BLaER1 (cell line): ENCODE data around the gene PIM3.
A peak's percentile ranks its signal among the peaks of the same experiment; 100 is the strongest.

Experiments
- H3K27ac ChIP-seq: shearing (Covaris generic); formaldehyde crosslinking; 2 replicates; pipeline ENCODE4 v1.8.1; 2022
- H3K27me3 ChIP-seq: shearing (Covaris generic); formaldehyde crosslinking; 2 replicates; pipeline ENCODE4 v1.8.1; 2022
- H3K36me3 ChIP-seq: shearing (Covaris generic); formaldehyde crosslinking; 2 replicates; pipeline ENCODE4 v1.8.1; 2022
- H3K4me1 ChIP-seq: shearing (Covaris generic); formaldehyde crosslinking; 2 replicates; pipeline ENCODE4 v1.8.1; 2022
- H3K4me2 ChIP-seq: shearing (Covaris generic); formaldehyde crosslinking; 2 replicates; pipeline ENCODE4 v1.8.1; 2022
- H3K4me3 ChIP-seq: shearing (Covaris generic); formaldehyde crosslinking; 2 replicates; pipeline ENCODE4 v1.8.1; 2022
- H3K9ac ChIP-seq: shearing (Covaris generic); formaldehyde crosslinking; 2 replicates; pipeline ENCODE4 v1.8.1; 2022
- H3K9me3 ChIP-seq: shearing (Covaris generic); formaldehyde crosslinking; 2 replicates; pipeline ENCODE4 v1.8.1; 2022
- H4K20me1 ChIP-seq: shearing (Covaris generic); formaldehyde crosslinking; 2 replicates; pipeline ENCODE4 v1.8.1; 2022
- Cebpa-rat ChIP-seq: shearing (Covaris generic); IDR thresholded peaks from 2 replicates; pipeline ENCODE4 v1.8.1; 2022

PIM3 gene

GRCh38 chr22:49954354-49954753 is 6.2 kb upstream of the PIM3 start:
- peak overlapping the region; percentile 75; the same call in 1 of the 2 replicates for H3K27ac ChIP-seq
- peaks cover 79% of the 10 kb centered on the region for H3K4me1 ChIP-seq
- H3K4me2 ChIP-seq: peak overlapping the region; percentile 80
- no peak for TF ChIP-seq Cebpa-rat
- H3K9me3 ChIP-seq: no peaks in the 10 kb centered on the region
- no peaks in the 10 kb centered on the region for H4K20me1 ChIP-seq
- H3K9ac ChIP-seq: no peak overlapping the region
- H3K36me3 ChIP-seq: no peaks in the 10 kb centered on the region
- H3K4me3 ChIP-seq: no peak overlapping the region
- H3K27me3 ChIP-seq: no peaks in the 10 kb centered on the region

GRCh38 chr22:49954991-49955580 is 5.5 kb upstream of the PIM3 start:
- Histone ChIP-seq H3K27ac (peak overlapping the region; percentile 75), H4K20me1 (no peaks in the 10 kb centered on the region), H3K4me3 (no peak overlapping the region), H3K36me3 (no peaks in the 10 kb centered on the region), H3K9me3 (no peaks in the 10 kb centered on the region), H3K4me1 (peaks cover 85% of the 10 kb centered on the region), H3K9ac (peak overlapping the region; percentile 61; the same call in 1 of the 2 replicates), H3K27me3 (no peaks in the 10 kb centered on the region), H3K4me2 (peak overlapping the region; percentile 80)
- TF ChIP-seq Cebpa-rat: no peak

- Histone ChIP-seq H3K4me1 (peaks cover 81% of the 10 kb centered on the region), H3K9me3 (no peaks in the 10 kb centered on the region)
- TF ChIP-seq Cebpa-rat: no peak
Observed at GRCh38 chr22:49955581-49956417, 4.8 kb upstream of the PIM3 start.

GRCh38 chr22:49956418-49956770 is 4.2 kb upstream of the PIM3 start:
- Histone ChIP-seq H3K9me3 (no peaks in the 10 kb centered on the region), H3K36me3 (no peaks in the 10 kb centered on the region), H4K20me1 (peaks cover 8% of the 10 kb centered on the region), H3K4me1 (peaks cover 75% of the 10 kb centered on the region), H3K9ac (no peak overlapping the region), H3K4me2 (peak overlapping the region; percentile 80), H3K27me3 (no peaks in the 10 kb centered on the region), H3K27ac (0 out of 2 replicates have a peak overlapping the region, but pooled peaks have one; percentile 6), H3K4me3 (no peak overlapping the region)
- no peak for TF ChIP-seq Cebpa-rat

More at GRCh38 chr22:49955581-49956417, 4.8 kb upstream of the PIM3 start:
- no peaks in the 10 kb centered on the region for H3K36me3 ChIP-seq
- peak overlapping the region; percentile 75 for H3K27ac ChIP-seq
- H3K4me3 ChIP-seq: no peak overlapping the region
- H3K27me3 ChIP-seq: no peaks in the 10 kb centered on the region
- H4K20me1 ChIP-seq: peaks cover 2% of the 10 kb centered on the region; the same call in 1 of the 2 replicates
- peak overlapping the region; percentile 80 for H3K4me2 ChIP-seq
- H3K9ac ChIP-seq: peak overlapping the region; percentile 61; the same call in 1 of the 2 replicates

GRCh38 chr22:49956914-49957825 is 3.4 kb upstream of the PIM3 start:
- Histone ChIP-seq H3K36me3 (peaks cover 6% of the 10 kb centered on the region; the same call in 1 of the 2 replicates), H3K27me3 (no peaks in the 10 kb centered on the region), H3K4me2 (peak overlapping the region; percentile 80; the same call in 1 of the 2 replicates), H3K9me3 (no peaks in the 10 kb centered on the region), H3K9ac (no peak overlapping the region), H3K27ac (no peak overlapping the region), H3K4me1 (peaks cover 68% of the 10 kb centered on the region), H4K20me1 (peaks cover 15% of the 10 kb centered on the region), H3K4me3 (no peak overlapping the region)
- TF ChIP-seq Cebpa-rat: no peak

GRCh38 chr22:49957826-49958365 is 2.7 kb upstream of the PIM3 start:
- Histone ChIP-seq H3K4me3 (no peak overlapping the region), H3K9me3 (no peaks in the 10 kb centered on the region), H3K27me3 (no peaks in the 10 kb centered on the region), H3K27ac (no peak overlapping the region), H3K4me2 (no peak overlapping the region), H3K4me1 (peaks cover 66% of the 10 kb centered on the region), H4K20me1 (peaks cover 23% of the 10 kb centered on the region), H3K36me3 (peaks cover 13% of the 10 kb centered on the region), H3K9ac (no peak overlapping the region)
- TF ChIP-seq Cebpa-rat: no peak

GRCh38 chr22:49958366-49958921 is 2.1 kb upstream of the PIM3 start:
- no peak overlapping the region; the same call in 1 of the 2 replicates for H3K27ac ChIP-seq
- no peak for TF ChIP-seq Cebpa-rat
- peaks cover 28% of the 10 kb centered on the region for H4K20me1 ChIP-seq
- peak overlapping the region; percentile 100 for H3K4me2 ChIP-seq
- no peak overlapping the region for H3K4me3 ChIP-seq
- 0 out of 2 replicates have a peak overlapping the region, but pooled peaks have one; percentile 86 for H3K9ac ChIP-seq
- H3K27me3 ChIP-seq: no peaks in the 10 kb centered on the region
- H3K36me3 ChIP-seq: peaks cover 18% of the 10 kb centered on the region
- peaks cover 66% of the 10 kb centered on the region for H3K4me1 ChIP-seq
- no peaks in the 10 kb centered on the region for H3K9me3 ChIP-seq

GRCh38 chr22:49958931-49959781 is 1.4 kb upstream of the PIM3 start:
- Histone ChIP-seq H3K4me2 (peak overlapping the region; percentile 100), H3K27ac (peak overlapping the region; percentile 96), H3K27me3 (no peaks in the 10 kb centered on the region), H3K4me1 (peaks cover 66% of the 10 kb centered on the region), H3K9me3 (no peaks in the 10 kb centered on the region), H3K9ac (peak overlapping the region; percentile 86), H4K20me1 (peaks cover 35% of the 10 kb centered on the region), H3K4me3 (peak overlapping the region; percentile 93), H3K36me3 (peaks cover 25% of the 10 kb centered on the region)
- TF ChIP-seq Cebpa-rat: no peak
